Natural killer cell (primary cell): ENCODE results near the gene GABBR2. TPM values are rescaled to one million over a fixed set of nuclear protein-coding genes. Genes with fewer than 3 reads are reported as not detected.

ENCODE experiments used
- ATAC-seq, 3 donors: fragments of 150-1000 bp in 2 of 3; fragments of 200-7000 bp in 1 of 3; cut with Tn5 transposase; 1 replicate in 1 of 3; 2 replicates in 2 of 3; pipeline ENCODE4 v1.10.0; 2021; ENCODE audit warnings: mild to moderate bottlenecking in 2 of 3, moderate library complexity in 2 of 3
- DNase-seq, 2 donors: peaks; one replicate each; pipeline versions ENCODE4 v3.0.0 to v3.0.0-alpha.2; 2013 to 2021; ENCODE audit warnings: mixed read lengths in 1 of 2
- H3K27ac ChIP-seq: one replicate; pipeline ENCODE4 v1.5.1; 2013; ENCODE audit warnings: mild to moderate bottlenecking, low read length
- H3K27me3 ChIP-seq: one replicate; pipeline ENCODE4 v1.6.1; 2013; ENCODE audit warnings: low read length; ENCODE audit not compliant: control insufficient read depth, insufficient read depth
- H3K36me3 ChIP-seq: one replicate; pipeline ENCODE4 v1.6.1; 2013; ENCODE audit warnings: low read length; ENCODE audit not compliant: control insufficient read depth, insufficient read depth
- H3K4me1 ChIP-seq: one replicate; pipeline ENCODE4 v1.6.1; 2013; ENCODE audit warnings: low read length; ENCODE audit not compliant: control insufficient read depth, insufficient read depth
- H3K4me3 ChIP-seq: one replicate; pipeline ENCODE4 v1.5.1; 2013; ENCODE audit warnings: low read length
- H3K9me3 ChIP-seq: one replicate; pipeline ENCODE4 v1.6.1; 2013; ENCODE audit warnings: low read length; ENCODE audit not compliant: control insufficient read depth, insufficient read depth
- H3K27ac Mint-ChIP-seq, 2 donors: one replicate each; pipeline ENCODE4 v1.8.0; 2022; ENCODE audit warnings: mild to moderate bottlenecking in 2 of 2, mixed read lengths in 2 of 2, moderate library complexity in 1 of 2
- H3K27me3 Mint-ChIP-seq, 2 donors: one replicate each; pipeline ENCODE4 v1.8.0; 2022; ENCODE audit warnings: low read depth in 2 of 2, mixed read lengths in 2 of 2
- H3K36me3 Mint-ChIP-seq: one replicate; pipeline ENCODE4 v1.8.0; 2022; ENCODE audit warnings: mixed read lengths
- H3K4me1 Mint-ChIP-seq, 2 donors: one replicate each; pipeline ENCODE4 v1.8.0; 2022; ENCODE audit warnings: mixed read lengths in 2 of 2
- H3K4me3 Mint-ChIP-seq: one replicate; pipeline ENCODE4 v1.8.0; 2022; ENCODE audit warnings: mild to moderate bottlenecking, moderate library complexity, mixed read lengths
- H3K9me3 Mint-ChIP-seq, 2 donors: one replicate each; pipeline ENCODE4 v1.8.0; 2022; ENCODE audit warnings: mixed read lengths in 2 of 2
- WGBS: methylation state at CpG from one replicate; pipeline ENCODE4 v1.1.7; 2013; ENCODE audit warnings: missing lambda C conversion rate; ENCODE audit not compliant: insufficient coverage; 5-methylcytosine and 5-hydroxymethylcytosine counted together
- intact Hi-C: fragments of 100-400 bp; cut with micrococcal nuclease; formaldehyde crosslinking; loops from one replicate; pipeline ENCODE4 v1.14.2; 2022
- total RNA-seq, 4 donors: library from RNA; stranded (reverse); fragments of 120-200 nt in 1 of 4; gene quantifications; one replicate each; pipeline versions ENCODE4 v1.2.3 to v1.2.4, GENCODE V29; 2013 to 2022
- TF ChIP-seq, protein P1 (sequence below): fragments of 200-600 bp; IDR thresholded peaks from one replicate; pipeline ENCODE4 v1.8.0; 2022; ENCODE audit warnings: antibody characterized with exemption

The GABBR2 gene
- total RNA-seq, 3 donors from 2014 or later (not counting 1 experiment from before 2014, with no cell fraction given): not detected

DNA sequence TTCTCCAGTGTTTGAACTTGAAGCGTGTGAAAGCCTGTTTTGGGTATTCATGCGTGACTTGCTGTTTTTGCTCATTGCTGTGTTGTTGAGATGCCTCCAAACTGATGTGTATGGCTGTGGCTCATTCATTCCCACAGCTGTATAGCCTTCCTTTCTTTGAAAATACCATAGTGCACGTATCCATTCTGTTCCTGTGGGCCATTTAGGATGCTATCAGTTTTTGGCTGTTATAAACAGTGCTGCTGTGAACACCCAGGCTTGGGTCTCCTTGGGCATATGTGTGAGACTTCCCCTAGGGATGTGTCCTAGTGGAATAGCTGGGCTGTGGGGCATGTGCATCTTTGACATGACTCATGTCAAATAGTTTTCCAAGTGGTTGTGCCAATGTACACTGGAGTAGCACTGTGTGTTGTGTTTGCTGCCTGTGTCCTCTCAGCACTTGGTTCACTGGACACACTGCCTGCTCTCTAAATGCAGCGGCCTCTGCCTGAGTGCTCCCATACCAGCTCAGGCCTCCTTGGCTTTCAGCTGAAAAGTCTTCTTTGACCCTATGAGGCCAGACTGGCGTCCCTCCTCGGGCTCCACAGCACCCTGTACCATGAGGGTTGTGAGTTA, 350.7 kb downstream of the GABBR2 start:
- Histone ChIP-seq H3K27me3 (no peaks in the 10 kb centered on the region), H3K36me3 (no peaks in the 10 kb centered on the region), H3K27ac (no peak overlapping the region), H3K4me3 (no peak overlapping the region), H3K4me1 (no peaks in the 10 kb centered on the region), H3K9me3 (no peaks in the 10 kb centered on the region)
- TF ChIP-seq, protein P1, sequence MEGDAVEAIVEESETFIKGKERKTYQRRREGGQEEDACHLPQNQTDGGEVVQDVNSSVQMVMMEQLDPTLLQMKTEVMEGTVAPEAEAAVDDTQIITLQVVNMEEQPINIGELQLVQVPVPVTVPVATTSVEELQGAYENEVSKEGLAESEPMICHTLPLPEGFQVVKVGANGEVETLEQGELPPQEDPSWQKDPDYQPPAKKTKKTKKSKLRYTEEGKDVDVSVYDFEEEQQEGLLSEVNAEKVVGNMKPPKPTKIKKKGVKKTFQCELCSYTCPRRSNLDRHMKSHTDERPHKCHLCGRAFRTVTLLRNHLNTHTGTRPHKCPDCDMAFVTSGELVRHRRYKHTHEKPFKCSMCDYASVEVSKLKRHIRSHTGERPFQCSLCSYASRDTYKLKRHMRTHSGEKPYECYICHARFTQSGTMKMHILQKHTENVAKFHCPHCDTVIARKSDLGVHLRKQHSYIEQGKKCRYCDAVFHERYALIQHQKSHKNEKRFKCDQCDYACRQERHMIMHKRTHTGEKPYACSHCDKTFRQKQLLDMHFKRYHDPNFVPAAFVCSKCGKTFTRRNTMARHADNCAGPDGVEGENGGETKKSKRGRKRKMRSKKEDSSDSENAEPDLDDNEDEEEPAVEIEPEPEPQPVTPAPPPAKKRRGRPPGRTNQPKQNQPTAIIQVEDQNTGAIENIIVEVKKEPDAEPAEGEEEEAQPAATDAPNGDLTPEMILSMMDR: no peak
- no peaks in the 10 kb centered on the region for H3K36me3 Mint-ChIP-seq
- peaks cover 6 to 24% of the 10 kb centered on the region in 2 donors for H3K27me3 Mint-ChIP-seq
- H3K4me1 Mint-ChIP-seq: no peaks in the 10 kb centered on the region
- 88% methylated on average over 6 of the region's 6 CpGs for WGBS
- DNase-seq (no peak), ATAC-seq (no peak)
- H3K9me3 Mint-ChIP-seq: no peaks in the 10 kb centered on the region
- H3K4me3 Mint-ChIP-seq: no peak overlapping the region
- no peak overlapping the region for H3K27ac Mint-ChIP-seq
- intact Hi-C loops: no loop called here

DNA sequence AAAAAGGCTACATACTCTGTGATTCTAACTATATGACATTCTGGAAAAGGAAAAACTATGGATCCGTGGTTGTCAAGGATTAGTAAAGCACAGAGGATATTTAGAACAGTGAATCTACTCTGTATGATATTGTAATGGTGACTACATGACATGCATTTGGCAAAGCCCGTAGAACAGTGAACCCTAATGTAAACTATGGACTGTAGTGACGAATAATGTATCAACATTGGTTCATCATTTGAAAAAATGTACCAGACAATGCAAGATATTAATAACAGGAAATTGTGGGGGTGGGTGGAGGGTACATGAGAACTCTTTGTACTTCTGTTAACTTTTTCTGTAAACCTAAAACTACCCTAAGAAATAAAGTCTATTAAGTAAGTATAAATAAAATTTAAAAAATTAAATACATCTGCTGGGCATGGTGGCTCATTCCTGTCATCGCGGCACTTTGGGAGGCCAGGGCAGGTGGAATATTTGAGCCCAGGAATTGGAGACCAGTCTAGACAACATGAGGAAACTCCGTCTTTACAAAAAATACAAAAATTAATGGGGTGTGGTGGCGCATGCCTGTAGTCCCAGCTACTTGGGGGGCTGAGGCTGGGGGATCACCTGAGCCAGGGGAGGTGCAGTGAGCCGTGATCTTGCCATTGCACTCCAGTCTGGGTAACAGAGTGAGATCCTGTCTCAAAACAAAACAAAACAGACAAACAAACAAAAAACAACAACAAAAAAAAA, 351.6 kb downstream of the GABBR2 start:
- peaks cover 12 to 15% of the 10 kb centered on the region in 2 donors for H3K27me3 Mint-ChIP-seq
- no peak overlapping the region for H3K27ac ChIP-seq
- no peak overlapping the region for H3K27ac Mint-ChIP-seq
- H3K27me3 ChIP-seq: peaks cover 2% of the 10 kb centered on the region
- intact Hi-C loops: no loop called here
- no peaks in the 10 kb centered on the region for H3K9me3 Mint-ChIP-seq
- H3K9me3 ChIP-seq: no peaks in the 10 kb centered on the region
- no peaks in the 10 kb centered on the region for H3K4me1 ChIP-seq
- TF ChIP-seq, protein P1: no peak
- no peak for ATAC-seq
- H3K4me1 Mint-ChIP-seq: no peaks in the 10 kb centered on the region
- H3K4me3 Mint-ChIP-seq: no peak overlapping the region
- H3K36me3 Mint-ChIP-seq: no peaks in the 10 kb centered on the region
- DNase-seq: no peak
- WGBS: 89% methylated on average over 8 of the region's 8 CpGs
- H3K36me3 ChIP-seq: no peaks in the 10 kb centered on the region
- no peak overlapping the region for H3K4me3 ChIP-seq

DNA sequence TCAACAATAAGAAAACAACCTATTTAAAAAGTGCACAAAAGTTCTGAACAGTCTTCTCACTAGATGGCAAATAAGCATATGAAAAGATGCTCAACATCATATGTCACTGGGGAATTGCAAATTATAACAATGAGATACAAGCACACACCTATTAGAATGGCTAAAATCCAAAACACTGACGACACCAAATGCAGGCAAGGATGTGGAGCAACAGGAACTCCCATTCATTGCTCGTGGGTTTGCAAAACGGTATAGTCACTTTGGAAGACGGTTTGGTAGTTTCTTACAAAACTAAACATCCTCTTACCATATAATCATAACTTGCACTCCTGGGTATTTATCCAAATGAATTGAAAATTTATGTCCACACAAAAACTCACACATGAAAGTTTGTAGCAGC, 352.4 kb downstream of the GABBR2 start:
- TF ChIP-seq, protein P1: no peak
- no peak overlapping the region for H3K27ac ChIP-seq
- no peak overlapping the region for H3K4me3 ChIP-seq
- H3K27me3 Mint-ChIP-seq: peaks cover 15 to 18% of the 10 kb centered on the region in 2 donors
- peaks cover 6% of the 10 kb centered on the region for H3K36me3 Mint-ChIP-seq
- intact Hi-C loops: no loop called here
- no peaks in the 10 kb centered on the region for H3K4me1 Mint-ChIP-seq
- H3K4me3 Mint-ChIP-seq: no peak overlapping the region
- no peaks in the 10 kb centered on the region for H3K9me3 ChIP-seq
- no peaks in the 10 kb centered on the region for H3K36me3 ChIP-seq
- no peak overlapping the region for H3K27ac Mint-ChIP-seq
- H3K27me3 ChIP-seq: peaks cover 3% of the 10 kb centered on the region
- H3K4me1 ChIP-seq: no peaks in the 10 kb centered on the region
- H3K9me3 Mint-ChIP-seq: peaks cover under 1 to 2% of the 10 kb centered on the region in 2 donors
- ATAC-seq (no peak), DNase-seq (no peak)
- 82% methylated on average over 4 of the region's 4 CpGs for WGBS
